ENCODE measurements around the gene DAB2.

DNA sequence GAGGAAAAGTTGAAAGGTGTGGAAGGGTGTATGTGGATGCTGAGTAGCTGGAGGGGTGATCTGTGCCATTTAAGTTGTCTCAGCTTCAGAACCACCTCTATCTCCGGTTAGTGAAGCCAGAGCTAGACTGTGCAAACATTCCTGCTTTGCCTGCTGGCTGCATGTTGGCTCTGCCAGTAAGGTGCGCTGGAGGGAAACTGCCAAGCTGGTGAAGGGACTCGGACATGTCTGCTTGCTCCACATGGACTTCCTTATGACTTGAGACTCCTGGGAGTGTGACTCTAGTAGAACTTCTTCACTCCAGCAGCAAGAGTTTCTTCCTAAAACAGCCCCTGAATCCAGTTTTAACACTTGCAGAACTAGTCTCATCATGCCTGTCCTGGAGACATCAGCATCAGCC lies 27.9 kb downstream of the DAB2 start:
- TF ChIP-seq, protein P1, sequence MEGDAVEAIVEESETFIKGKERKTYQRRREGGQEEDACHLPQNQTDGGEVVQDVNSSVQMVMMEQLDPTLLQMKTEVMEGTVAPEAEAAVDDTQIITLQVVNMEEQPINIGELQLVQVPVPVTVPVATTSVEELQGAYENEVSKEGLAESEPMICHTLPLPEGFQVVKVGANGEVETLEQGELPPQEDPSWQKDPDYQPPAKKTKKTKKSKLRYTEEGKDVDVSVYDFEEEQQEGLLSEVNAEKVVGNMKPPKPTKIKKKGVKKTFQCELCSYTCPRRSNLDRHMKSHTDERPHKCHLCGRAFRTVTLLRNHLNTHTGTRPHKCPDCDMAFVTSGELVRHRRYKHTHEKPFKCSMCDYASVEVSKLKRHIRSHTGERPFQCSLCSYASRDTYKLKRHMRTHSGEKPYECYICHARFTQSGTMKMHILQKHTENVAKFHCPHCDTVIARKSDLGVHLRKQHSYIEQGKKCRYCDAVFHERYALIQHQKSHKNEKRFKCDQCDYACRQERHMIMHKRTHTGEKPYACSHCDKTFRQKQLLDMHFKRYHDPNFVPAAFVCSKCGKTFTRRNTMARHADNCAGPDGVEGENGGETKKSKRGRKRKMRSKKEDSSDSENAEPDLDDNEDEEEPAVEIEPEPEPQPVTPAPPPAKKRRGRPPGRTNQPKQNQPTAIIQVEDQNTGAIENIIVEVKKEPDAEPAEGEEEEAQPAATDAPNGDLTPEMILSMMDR (conservative IDR thresholded peaks at IDR 0.05; ENCODE audit: low read length) = no peak
- no peak for TF ChIP-seq EZH2phosphoT487 (IDR thresholded peaks at IDR 0.05; ENCODE audit: borderline replicate concordance, low read depth, low read length)
